ENCODE measurements around the gene BTD. TPM values are rescaled to one million over a fixed set of nuclear protein-coding genes. Genes with fewer than 3 reads are reported as not detected.

BTD gene
- total and polyA plus RNA-seq, 4 donors = 45.8 to 78.1 (median 47.8) TPM

DNA sequence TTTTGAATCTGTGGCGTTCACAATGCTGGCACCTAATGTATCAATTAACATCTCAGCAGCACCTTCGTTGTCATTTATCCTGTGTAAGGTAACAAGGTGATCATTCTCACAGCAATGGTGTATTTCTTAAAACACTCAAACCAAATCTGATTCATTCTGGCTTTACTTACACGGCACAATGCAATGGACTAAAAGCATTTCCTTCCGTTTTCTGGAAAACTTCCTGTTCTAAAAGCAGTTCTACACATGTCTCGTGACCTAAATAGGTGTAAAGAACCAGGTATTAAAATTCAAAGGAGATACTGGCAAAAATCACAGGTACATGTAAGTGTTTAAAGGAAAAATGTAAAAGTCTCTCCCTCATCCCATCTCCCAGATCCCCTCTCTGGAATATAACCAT lies 77.8 kb downstream of the BTD start:
- no peaks in the 10 kb centered on the region for H3K9me3 ChIP-seq (ENCODE audit: control insufficient read depth in 4 of 4, low read length in 3 of 4)
- no peak for DNase-seq (ENCODE audit: low spot score)
- H3K27ac ChIP-seq (ENCODE audit: low read depth in 1 of 2, low read length in 2 of 2) = no peak overlapping the region
- TF ChIP-seq FOXA2 (IDR thresholded peaks at IDR 0.05) = no peak
- no peak for TF ChIP-seq FOXA1 (IDR thresholded peaks at IDR 0.05)
- TF ChIP-seq RXRA (IDR thresholded peaks at IDR 0.05) = no peak
- no peak for TF ChIP-seq EGR1 (IDR thresholded peaks at IDR 0.05; ENCODE audit: low read depth in 2 of 2)
- TF ChIP-seq, protein P1, sequence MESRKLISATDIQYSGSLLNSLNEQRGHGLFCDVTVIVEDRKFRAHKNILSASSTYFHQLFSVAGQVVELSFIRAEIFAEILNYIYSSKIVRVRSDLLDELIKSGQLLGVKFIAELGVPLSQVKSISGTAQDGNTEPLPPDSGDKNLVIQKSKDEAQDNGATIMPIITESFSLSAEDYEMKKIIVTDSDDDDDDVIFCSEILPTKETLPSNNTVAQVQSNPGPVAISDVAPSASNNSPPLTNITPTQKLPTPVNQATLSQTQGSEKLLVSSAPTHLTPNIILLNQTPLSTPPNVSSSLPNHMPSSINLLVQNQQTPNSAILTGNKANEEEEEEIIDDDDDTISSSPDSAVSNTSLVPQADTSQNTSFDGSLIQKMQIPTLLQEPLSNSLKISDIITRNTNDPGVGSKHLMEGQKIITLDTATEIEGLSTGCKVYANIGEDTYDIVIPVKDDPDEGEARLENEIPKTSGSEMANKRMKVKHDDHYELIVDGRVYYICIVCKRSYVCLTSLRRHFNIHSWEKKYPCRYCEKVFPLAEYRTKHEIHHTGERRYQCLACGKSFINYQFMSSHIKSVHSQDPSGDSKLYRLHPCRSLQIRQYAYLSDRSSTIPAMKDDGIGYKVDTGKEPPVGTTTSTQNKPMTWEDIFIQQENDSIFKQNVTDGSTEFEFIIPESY (IDR thresholded peaks at IDR 0.05) = no peak
- H3K4me1 ChIP-seq (ENCODE audit: control insufficient read depth in 4 of 4, insufficient read depth in 4 of 4, low read length in 3 of 4) = no peaks in the 10 kb centered on the region
- no peaks in the 10 kb centered on the region for H3K27me3 ChIP-seq (ENCODE audit: control insufficient read depth in 4 of 4, insufficient read depth in 4 of 4, low read length in 3 of 4)
- H3K4me3 ChIP-seq (ENCODE audit: low read depth in 1 of 3, low read length in 3 of 3) = no peak overlapping the region
- no peak overlapping the region for H3K9ac ChIP-seq (ENCODE audit: low read depth in 1 of 2, low read length in 2 of 2)
- 88% methylated on average over 5 of the region's 5 CpGs for WGBS
- peaks cover 2 to 38% (median 17%) of the 10 kb centered on the region in 4 donors for H3K36me3 ChIP-seq (ENCODE audit: control insufficient read depth in 4 of 4, insufficient read depth in 3 of 4, low read depth in 1 of 4, low read length in 3 of 4)

DNA sequence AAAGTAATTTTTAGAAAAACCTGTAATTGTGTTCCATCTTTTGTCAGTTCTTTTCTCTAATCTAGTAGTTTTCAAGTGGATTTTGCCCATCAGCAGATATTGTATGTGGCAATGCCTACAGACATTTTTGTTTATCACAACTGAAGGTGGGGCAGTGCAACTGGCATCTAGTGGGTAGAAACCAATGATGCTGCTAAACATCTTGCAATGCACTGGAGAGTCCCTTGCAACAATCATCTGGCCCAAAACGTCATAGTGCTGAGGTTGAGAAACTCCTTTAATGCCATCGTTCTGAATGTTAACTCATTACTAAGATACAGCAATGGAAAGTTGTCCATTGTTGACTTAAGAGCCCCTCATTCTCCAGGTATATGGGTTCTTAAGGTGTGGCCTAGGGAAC lies 80.1 kb downstream of the BTD start:
- Histone ChIP-seq H3K9ac (ENCODE audit: low read depth in 1 of 2, low read length in 2 of 2) (no peak overlapping the region), H3K36me3 (ENCODE audit: control insufficient read depth in 4 of 4, insufficient read depth in 3 of 4, low read depth in 1 of 4, low read length in 3 of 4) (peaks cover 4 to 33% (median 19%) of the 10 kb centered on the region in 4 donors)
- whole genome bisulfite sequencing = 86% methylated on average over 2 of the region's 2 CpGs

DNA sequence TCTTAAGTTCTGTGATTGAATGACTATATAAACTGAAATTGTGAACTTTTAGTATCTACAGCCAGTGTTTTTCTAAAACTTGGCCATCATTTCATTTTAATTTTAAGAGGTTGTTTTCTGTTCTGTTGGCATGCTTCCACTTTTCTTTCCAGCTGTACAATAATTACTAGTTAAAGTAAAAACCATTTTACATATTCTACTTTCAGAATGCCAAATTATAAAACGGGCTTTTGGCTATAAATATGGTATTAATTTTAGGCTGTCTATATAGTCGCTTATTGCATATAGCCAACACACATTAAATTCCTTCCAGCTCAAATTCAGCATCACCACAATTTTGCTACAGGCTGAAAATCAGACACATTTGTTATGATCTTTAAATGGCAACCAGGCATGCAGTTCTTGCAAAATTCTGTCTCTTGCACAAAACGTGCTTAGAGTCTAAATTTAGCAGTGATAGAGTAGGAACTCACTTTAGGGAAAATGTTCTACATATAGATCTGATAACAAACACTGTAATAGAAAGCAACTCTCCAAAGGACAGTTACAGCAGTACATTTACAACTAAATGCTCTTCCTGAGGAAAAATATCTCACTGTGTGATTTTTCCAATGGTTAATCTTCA lies 81.1 kb downstream of the BTD start:
- H3K4me1 ChIP-seq (ENCODE audit: control insufficient read depth in 4 of 4, insufficient read depth in 4 of 4, low read length in 3 of 4) = no peaks in the 10 kb centered on the region
- peaks cover 4 to 28% (median 15%) of the 10 kb centered on the region in 4 donors for H3K36me3 ChIP-seq (ENCODE audit: control insufficient read depth in 4 of 4, insufficient read depth in 3 of 4, low read depth in 1 of 4, low read length in 3 of 4)
- TF ChIP-seq, protein P2, sequence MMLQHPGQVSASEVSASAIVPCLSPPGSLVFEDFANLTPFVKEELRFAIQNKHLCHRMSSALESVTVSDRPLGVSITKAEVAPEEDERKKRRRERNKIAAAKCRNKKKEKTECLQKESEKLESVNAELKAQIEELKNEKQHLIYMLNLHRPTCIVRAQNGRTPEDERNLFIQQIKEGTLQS (IDR thresholded peaks at IDR 0.05) = no peak
- H3K9me3 ChIP-seq (ENCODE audit: control insufficient read depth in 4 of 4, low read length in 3 of 4) = no peaks in the 10 kb centered on the region
- H3K27ac ChIP-seq (ENCODE audit: low read depth in 1 of 2, low read length in 2 of 2) = no peak overlapping the region
- WGBS = 58% methylated on average over 3 of the region's 3 CpGs
- H3K9ac ChIP-seq (ENCODE audit: low read depth in 1 of 2, low read length in 2 of 2) = no peak overlapping the region
- H3K4me3 ChIP-seq (ENCODE audit: low read depth in 1 of 3, low read length in 3 of 3) = no peak overlapping the region
- DNase-seq (ENCODE audit: low spot score) = no peak
- H3K27me3 ChIP-seq (ENCODE audit: control insufficient read depth in 4 of 4, insufficient read depth in 4 of 4, low read length in 3 of 4) = no peaks in the 10 kb centered on the region

More for the DNA sequence above, 80.1 kb downstream of the BTD start:
- no peaks in the 10 kb centered on the region for H3K9me3 ChIP-seq (ENCODE audit: control insufficient read depth in 4 of 4, low read length in 3 of 4)
- no peak overlapping the region for H3K4me3 ChIP-seq (ENCODE audit: low read depth in 1 of 3, low read length in 3 of 3)
- H3K27me3 ChIP-seq (ENCODE audit: control insufficient read depth in 4 of 4, insufficient read depth in 4 of 4, low read length in 3 of 4) = no peaks in the 10 kb centered on the region
- TF ChIP-seq FOXA2 (IDR thresholded peaks at IDR 0.05) = no peak
- H3K4me1 ChIP-seq (ENCODE audit: control insufficient read depth in 4 of 4, insufficient read depth in 4 of 4, low read length in 3 of 4) = no peaks in the 10 kb centered on the region
- DNase-seq (ENCODE audit: low spot score) = no peak
- H3K27ac ChIP-seq (ENCODE audit: low read depth in 1 of 2, low read length in 2 of 2) = no peak overlapping the region

DNA sequence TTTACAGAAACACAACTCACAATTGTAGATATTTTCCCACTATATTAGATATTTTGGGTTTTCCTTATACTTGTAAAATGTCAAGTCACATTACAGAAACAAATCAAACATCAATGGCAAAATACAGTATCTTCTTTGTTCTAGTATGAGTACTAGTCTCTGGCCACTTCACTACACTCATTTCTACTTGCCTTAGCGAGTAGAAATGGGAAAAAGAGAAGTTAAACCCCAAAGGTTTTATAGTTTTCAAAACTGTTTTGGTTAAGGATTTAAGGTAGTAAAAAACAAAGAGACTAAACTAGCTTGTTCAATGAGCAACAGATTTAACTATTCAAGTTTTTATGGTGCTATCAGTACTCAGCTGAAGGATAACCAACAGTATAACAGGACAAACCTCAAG lies 81.7 kb downstream of the BTD start:
- no peaks in the 10 kb centered on the region for H3K27me3 ChIP-seq (ENCODE audit: control insufficient read depth in 4 of 4, insufficient read depth in 4 of 4, low read length in 3 of 4)
- DNase-seq (ENCODE audit: low spot score) = no peak
- H3K4me3 ChIP-seq (ENCODE audit: low read depth in 1 of 3, low read length in 3 of 3) = no peak overlapping the region
- peaks cover under 1 to 29% (median 10%) of the 10 kb centered on the region in 4 donors for H3K36me3 ChIP-seq (ENCODE audit: control insufficient read depth in 4 of 4, insufficient read depth in 3 of 4, low read depth in 1 of 4, low read length in 3 of 4)
- H3K9ac ChIP-seq (ENCODE audit: low read depth in 1 of 2, low read length in 2 of 2) = no peak overlapping the region
- no peaks in the 10 kb centered on the region for H3K9me3 ChIP-seq (ENCODE audit: control insufficient read depth in 4 of 4, low read length in 3 of 4)
- H3K4me1 ChIP-seq (ENCODE audit: control insufficient read depth in 4 of 4, insufficient read depth in 4 of 4, low read length in 3 of 4) = no peaks in the 10 kb centered on the region
- TF ChIP-seq, protein P3, sequence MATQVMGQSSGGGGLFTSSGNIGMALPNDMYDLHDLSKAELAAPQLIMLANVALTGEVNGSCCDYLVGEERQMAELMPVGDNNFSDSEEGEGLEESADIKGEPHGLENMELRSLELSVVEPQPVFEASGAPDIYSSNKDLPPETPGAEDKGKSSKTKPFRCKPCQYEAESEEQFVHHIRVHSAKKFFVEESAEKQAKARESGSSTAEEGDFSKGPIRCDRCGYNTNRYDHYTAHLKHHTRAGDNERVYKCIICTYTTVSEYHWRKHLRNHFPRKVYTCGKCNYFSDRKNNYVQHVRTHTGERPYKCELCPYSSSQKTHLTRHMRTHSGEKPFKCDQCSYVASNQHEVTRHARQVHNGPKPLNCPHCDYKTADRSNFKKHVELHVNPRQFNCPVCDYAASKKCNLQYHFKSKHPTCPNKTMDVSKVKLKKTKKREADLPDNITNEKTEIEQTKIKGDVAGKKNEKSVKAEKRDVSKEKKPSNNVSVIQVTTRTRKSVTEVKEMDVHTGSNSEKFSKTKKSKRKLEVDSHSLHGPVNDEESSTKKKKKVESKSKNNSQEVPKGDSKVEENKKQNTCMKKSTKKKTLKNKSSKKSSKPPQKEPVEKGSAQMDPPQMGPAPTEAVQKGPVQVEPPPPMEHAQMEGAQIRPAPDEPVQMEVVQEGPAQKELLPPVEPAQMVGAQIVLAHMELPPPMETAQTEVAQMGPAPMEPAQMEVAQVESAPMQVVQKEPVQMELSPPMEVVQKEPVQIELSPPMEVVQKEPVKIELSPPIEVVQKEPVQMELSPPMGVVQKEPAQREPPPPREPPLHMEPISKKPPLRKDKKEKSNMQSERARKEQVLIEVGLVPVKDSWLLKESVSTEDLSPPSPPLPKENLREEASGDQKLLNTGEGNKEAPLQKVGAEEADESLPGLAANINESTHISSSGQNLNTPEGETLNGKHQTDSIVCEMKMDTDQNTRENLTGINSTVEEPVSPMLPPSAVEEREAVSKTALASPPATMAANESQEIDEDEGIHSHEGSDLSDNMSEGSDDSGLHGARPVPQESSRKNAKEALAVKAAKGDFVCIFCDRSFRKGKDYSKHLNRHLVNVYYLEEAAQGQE (IDR thresholded peaks at IDR 0.05) = no peak
- TF ChIP-seq RXRA (IDR thresholded peaks at IDR 0.05) (no peak), TAF1 (conservative IDR thresholded peaks at IDR 0.05) (no peak), RAD21 (IDR thresholded peaks at IDR 0.05) (no peak)
- TF ChIP-seq, protein P1 (IDR thresholded peaks at IDR 0.05) = no peak
- H3K27ac ChIP-seq (ENCODE audit: low read depth in 1 of 2, low read length in 2 of 2) = no peak overlapping the region
- WGBS = 95% methylated on average over 1 of the region's 1 CpG

Data from liver (tissue), 9 donors.